Glutamatergic neuron (in vitro differentiated cells): ENCODE data around the gene GLDN. TPM values are rescaled to one million over a fixed set of nuclear protein-coding genes. Genes with fewer than 3 reads are reported as not detected.
"Not testable (repeated sequence)": the region's sequence is repeated elsewhere in the genome, so short reads cannot be mapped to it uniquely, and the experiment has no call there.

ENCODE experiments used
- DNase-seq: peaks from one replicate; pipeline ENCODE4 v3.0.0; 2022
- H3K27ac Mint-ChIP-seq: one replicate; pipeline ENCODE4 v1.8.0; 2020; ENCODE audit warnings: mild to moderate bottlenecking, mixed read lengths, inconsistent platforms; ENCODE audit not compliant: unreplicated experiment
- H3K27me3 Mint-ChIP-seq: one replicate; pipeline ENCODE4 v1.8.0; 2020; ENCODE audit warnings: mild to moderate bottlenecking, moderate library complexity, mixed read lengths, inconsistent platforms; ENCODE audit not compliant: unreplicated experiment
- H3K36me3 Mint-ChIP-seq: one replicate; pipeline ENCODE4 v1.8.0; 2020; ENCODE audit warnings: mild to moderate bottlenecking, mixed read lengths, inconsistent platforms; ENCODE audit not compliant: unreplicated experiment
- H3K4me1 Mint-ChIP-seq: one replicate; pipeline ENCODE4 v1.8.0; 2020; ENCODE audit warnings: mild to moderate bottlenecking, low read depth, mixed read lengths, inconsistent platforms; ENCODE audit not compliant: unreplicated experiment
- H3K4me3 Mint-ChIP-seq: one replicate; pipeline ENCODE4 v1.8.0; 2020; ENCODE audit warnings: mild to moderate bottlenecking, mixed read lengths, inconsistent platforms; ENCODE audit not compliant: unreplicated experiment
- H3K9me3 Mint-ChIP-seq: one replicate; pipeline ENCODE4 v1.8.0; 2020; ENCODE audit warnings: mild to moderate bottlenecking, moderate library complexity, mixed read lengths, inconsistent platforms; ENCODE audit not compliant: unreplicated experiment
- microRNA-seq: library from miRNA; unstranded; fragments of <30 nt; microRNA quantifications from one replicate; pipeline ENCODE4, GENCODE V29; 2020; ENCODE audit not compliant: unreplicated experiment
- total RNA-seq: library from RNA; stranded (reverse); fragmentation: NEBNext Ultra II Directional; extraction: Animal tissue kit (Norgen Biotek cat#: 25700); gene quantifications from one replicate; pipeline ENCODE4 v1.2.1, GENCODE V29; 2021; ENCODE audit not compliant: unreplicated experiment
- TF ChIP-seq, protein P1 (sequence below): fragments of 200-600 bp; sonication (generic); IDR thresholded peaks from one replicate; pipeline ENCODE4 v1.5.0; 2021; ENCODE audit not compliant: partially characterized antibody, unreplicated experiment

GLDN gene
- total RNA-seq, 1 donor from 2014 or later, result 0.56 TPM

DNA sequence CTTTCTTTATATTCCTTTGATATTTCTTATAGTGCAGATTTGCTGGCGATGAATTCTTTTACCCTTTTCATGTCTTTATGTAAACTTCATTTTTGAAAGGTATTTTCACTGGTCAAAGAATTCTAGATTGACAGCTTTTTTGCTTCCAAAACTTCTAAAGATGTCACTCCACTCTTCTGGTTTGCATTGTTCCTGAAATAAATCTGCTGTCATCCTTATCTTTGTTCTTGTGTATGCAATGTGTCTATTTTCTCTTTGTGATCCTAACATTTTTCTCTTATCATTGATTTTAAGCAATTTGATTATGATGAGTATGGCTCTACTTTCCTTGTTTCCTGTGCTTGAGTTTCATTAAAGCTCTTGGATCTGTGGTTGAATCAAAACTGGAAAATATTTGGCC is 103.4 kb downstream of the GLDN start:
- H3K4me1 Mint-ChIP-seq, result no peaks in the 10 kb centered on the region
- H3K36me3 Mint-ChIP-seq, result peaks cover 10% of the 10 kb centered on the region
- H3K9me3 Mint-ChIP-seq, result peaks cover 3% of the 10 kb centered on the region
- peaks cover 2% of the 10 kb centered on the region for H3K27me3 Mint-ChIP-seq
- TF ChIP-seq, protein P1, sequence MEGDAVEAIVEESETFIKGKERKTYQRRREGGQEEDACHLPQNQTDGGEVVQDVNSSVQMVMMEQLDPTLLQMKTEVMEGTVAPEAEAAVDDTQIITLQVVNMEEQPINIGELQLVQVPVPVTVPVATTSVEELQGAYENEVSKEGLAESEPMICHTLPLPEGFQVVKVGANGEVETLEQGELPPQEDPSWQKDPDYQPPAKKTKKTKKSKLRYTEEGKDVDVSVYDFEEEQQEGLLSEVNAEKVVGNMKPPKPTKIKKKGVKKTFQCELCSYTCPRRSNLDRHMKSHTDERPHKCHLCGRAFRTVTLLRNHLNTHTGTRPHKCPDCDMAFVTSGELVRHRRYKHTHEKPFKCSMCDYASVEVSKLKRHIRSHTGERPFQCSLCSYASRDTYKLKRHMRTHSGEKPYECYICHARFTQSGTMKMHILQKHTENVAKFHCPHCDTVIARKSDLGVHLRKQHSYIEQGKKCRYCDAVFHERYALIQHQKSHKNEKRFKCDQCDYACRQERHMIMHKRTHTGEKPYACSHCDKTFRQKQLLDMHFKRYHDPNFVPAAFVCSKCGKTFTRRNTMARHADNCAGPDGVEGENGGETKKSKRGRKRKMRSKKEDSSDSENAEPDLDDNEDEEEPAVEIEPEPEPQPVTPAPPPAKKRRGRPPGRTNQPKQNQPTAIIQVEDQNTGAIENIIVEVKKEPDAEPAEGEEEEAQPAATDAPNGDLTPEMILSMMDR, result no peak
- H3K4me3 Mint-ChIP-seq, result no peak overlapping the region
- DNase-seq, result no peak
- H3K27ac Mint-ChIP-seq, result no peak overlapping the region

DNA sequence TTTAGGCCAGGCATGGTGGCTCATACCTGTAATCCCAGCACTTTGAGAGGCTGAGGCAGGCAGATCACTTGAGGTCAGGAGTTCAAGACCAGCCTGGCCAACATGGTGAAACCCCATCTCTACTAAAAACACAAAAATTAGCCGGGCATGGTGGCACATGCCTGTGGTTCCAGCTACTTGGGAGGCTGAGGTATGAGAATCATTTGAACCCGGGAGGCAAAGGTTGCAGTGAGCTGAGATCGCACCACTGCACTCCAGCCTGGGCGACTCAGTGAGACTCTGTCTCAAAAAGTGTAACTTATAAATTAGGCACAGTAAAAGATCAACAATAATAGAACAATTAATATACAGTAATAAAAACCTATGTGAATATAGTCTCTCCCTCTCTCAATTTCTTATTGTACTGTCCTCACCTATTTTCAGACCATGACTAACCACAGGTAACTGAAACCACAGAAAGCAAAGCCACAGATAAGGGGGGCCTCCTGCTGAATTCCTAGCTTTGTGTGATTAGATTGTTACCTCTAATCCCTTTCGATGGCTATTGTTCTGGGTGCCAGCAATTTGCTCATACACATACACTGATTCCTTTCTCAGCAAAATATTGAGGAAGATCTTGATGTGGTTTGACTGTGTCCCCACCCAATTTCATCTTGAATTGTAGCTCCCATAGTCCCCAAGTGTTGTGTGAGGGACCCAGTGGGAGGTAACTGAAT is 104.7 kb downstream of the GLDN start:
- not testable (repeated sequence) for H3K4me3 Mint-ChIP-seq, H3K27ac Mint-ChIP-seq, H3K36me3 Mint-ChIP-seq, H3K4me1 Mint-ChIP-seq, DNase-seq, H3K9me3 Mint-ChIP-seq, H3K27me3 Mint-ChIP-seq

DNA sequence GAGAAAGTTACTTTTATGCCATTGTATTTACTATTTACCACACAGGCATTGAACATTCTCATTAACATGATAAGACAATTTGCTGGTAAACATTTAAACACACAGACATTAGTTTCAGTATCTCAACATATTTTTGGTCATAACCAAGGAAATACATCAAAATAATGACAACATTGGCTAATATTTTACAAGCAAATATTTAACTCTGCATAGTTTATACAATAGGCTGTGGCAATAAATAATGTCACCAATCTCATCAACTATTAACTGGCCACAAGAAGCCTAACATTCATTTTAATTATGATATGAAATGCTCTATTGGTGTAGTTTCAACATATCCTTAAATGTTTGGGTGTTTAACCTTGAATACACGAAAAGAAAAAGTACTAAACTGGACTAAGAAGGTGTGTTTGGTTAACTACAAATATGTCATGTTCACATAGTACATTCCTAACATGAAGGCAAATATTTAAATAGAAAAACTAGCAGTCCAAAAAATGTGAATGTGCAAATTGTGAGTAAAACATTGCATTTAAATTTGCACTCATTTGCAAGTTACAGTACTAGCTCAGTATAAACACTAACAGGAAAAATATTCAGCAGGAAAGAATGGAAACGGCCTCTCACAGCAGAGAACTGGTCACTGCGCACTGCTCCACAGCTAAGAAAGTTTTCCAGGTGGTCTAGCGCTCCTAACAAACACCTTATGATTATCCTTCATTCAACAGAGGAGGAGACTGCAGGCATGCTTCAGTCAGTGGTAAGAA is 106.6 kb downstream of the GLDN start:
- H3K4me3 Mint-ChIP-seq, result no peak overlapping the region
- H3K27ac Mint-ChIP-seq, result no peak overlapping the region
- DNase-seq, result no peak
- H3K4me1 Mint-ChIP-seq, result no peaks in the 10 kb centered on the region
- TF ChIP-seq, protein P1, result no peak
- peaks cover 2% of the 10 kb centered on the region for H3K27me3 Mint-ChIP-seq
- peaks cover 3% of the 10 kb centered on the region for H3K9me3 Mint-ChIP-seq
- peaks cover 10% of the 10 kb centered on the region for H3K36me3 Mint-ChIP-seq

DNA sequence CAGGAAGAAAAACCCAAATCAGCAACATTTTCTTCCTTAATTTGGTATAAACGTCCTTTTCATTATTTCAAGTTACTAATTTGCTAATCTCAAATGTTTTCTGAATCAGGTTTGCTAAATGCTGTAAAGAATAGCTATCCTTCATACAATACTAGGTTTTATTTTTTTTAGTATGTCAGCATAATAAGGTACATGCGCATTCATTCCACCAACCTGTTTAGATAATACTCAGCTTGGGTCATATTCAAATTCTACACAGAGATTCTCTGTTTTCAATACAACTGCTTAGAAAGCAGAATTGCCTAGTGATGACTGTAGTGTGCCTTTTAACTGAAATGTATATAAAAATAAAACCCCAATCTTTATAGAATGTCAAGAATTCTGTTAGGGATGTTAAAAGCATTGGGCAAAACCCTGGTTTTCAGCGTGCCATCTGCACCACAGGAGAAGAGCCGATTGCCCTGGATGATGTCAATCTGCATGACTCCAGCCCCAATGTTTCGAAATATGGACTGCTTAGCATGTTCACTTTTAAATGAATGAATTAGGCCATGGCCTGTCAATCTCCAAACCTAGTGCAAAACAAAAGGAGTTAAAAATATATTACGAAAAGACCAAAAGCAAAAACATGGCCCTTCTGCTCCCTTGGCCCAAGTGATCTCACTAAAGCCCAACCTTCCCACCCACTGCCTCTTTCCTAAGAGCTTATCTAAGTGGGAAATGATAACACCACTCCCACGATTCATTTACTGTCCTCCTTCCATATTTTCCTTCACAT is 107.4 kb downstream of the GLDN start:
- no peaks in the 10 kb centered on the region for H3K4me1 Mint-ChIP-seq
- DNase-seq, result no peak
- peaks cover 3% of the 10 kb centered on the region for H3K9me3 Mint-ChIP-seq
- no peak overlapping the region for H3K4me3 Mint-ChIP-seq
- TF ChIP-seq, protein P1, result no peak
- peaks cover 2% of the 10 kb centered on the region for H3K27me3 Mint-ChIP-seq
- H3K27ac Mint-ChIP-seq, result no peak overlapping the region
- peaks cover 10% of the 10 kb centered on the region for H3K36me3 Mint-ChIP-seq

DNA sequence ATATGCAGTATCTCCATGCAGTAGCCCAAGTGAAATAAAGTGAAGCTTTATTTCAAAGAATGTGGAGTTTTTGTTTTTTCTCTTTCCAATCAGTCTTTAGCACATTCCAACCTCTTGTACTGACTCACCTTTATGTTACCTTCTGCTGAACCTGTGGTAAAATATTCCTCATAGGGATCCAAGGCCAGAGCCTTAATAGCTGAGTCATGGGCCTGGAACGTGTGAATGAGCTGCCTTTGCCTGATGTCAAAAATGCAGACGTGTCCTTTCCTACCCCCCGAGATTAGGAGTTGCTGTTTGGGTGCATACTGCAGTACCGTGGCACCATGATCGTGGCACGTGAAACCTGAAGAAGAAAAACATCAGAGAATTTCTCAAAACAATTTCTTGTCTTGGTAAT is 108.5 kb downstream of the GLDN start:
- Mint-ChIP-seq H3K27me3 (no peaks in the 10 kb centered on the region), H3K27ac (no peak overlapping the region), H3K4me1 (no peaks in the 10 kb centered on the region), H3K36me3 (peaks cover 6% of the 10 kb centered on the region), H3K9me3 (no peaks in the 10 kb centered on the region), H3K4me3 (no peak overlapping the region)
- TF ChIP-seq, protein P1, result no peak
- no peak for DNase-seq

Small RNA genes lying within 50 kb of the gene (microRNA-seq; reads per million reads assigned to microRNA genes)
- gene MIR7973-1, result not detected
- gene MIR7973-2, result not detected

Other genes with a start within 250 kb of the GLDN start
- gene TNFAIP8L3, start 246.7 kb upstream of the GLDN start, total RNA-seq, result not detected
- gene CYP19A1, start 3.1 kb upstream of the GLDN start, total RNA-seq, result not detected